ENCODE data around the gene VAV3. TPM values are rescaled to one million over a fixed set of nuclear protein-coding genes. Genes with fewer than 3 reads are reported as not detected.

VAV3 gene
- total RNA-seq, 1 donor from 2014 or later, result 11.3 TPM

DNA sequence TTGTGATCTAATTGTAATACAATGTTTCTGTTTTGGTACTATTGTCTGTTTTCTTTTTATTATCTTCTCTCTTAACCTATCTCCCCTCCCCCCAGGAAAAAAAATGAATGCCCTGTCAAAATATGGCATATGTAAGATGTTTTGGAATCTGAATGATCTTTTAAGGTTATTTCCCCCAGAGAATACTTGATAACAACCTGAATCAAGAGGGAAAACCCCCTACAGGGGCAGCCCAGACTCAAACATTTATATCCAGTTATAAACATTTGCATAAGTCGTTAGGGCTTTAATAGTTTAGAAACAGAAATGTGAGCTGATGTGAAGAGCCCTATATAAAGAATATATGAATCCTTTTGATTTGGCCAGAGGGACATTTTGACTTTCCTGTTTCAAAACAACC is 169.5 kb downstream of the VAV3 start:
- no peak overlapping the region for H3K4me3 ChIP-seq
- H3K4me1 ChIP-seq, result no peaks in the 10 kb centered on the region
- no peaks in the 10 kb centered on the region for H3K9me3 ChIP-seq
- H3K27me3 ChIP-seq (ENCODE audit: low read depth), result no peaks in the 10 kb centered on the region
- no peak for ATAC-seq
- no peak overlapping the region for H3K27ac ChIP-seq
- intact Hi-C loops (cut with DNase I), result no loop called here
- no peaks in the 10 kb centered on the region for H3K36me3 ChIP-seq
- TF ChIP-seq, protein P1, sequence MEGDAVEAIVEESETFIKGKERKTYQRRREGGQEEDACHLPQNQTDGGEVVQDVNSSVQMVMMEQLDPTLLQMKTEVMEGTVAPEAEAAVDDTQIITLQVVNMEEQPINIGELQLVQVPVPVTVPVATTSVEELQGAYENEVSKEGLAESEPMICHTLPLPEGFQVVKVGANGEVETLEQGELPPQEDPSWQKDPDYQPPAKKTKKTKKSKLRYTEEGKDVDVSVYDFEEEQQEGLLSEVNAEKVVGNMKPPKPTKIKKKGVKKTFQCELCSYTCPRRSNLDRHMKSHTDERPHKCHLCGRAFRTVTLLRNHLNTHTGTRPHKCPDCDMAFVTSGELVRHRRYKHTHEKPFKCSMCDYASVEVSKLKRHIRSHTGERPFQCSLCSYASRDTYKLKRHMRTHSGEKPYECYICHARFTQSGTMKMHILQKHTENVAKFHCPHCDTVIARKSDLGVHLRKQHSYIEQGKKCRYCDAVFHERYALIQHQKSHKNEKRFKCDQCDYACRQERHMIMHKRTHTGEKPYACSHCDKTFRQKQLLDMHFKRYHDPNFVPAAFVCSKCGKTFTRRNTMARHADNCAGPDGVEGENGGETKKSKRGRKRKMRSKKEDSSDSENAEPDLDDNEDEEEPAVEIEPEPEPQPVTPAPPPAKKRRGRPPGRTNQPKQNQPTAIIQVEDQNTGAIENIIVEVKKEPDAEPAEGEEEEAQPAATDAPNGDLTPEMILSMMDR (IDR thresholded peaks at IDR 0.05), result no peak
- DNase-seq, result no peak

DNA sequence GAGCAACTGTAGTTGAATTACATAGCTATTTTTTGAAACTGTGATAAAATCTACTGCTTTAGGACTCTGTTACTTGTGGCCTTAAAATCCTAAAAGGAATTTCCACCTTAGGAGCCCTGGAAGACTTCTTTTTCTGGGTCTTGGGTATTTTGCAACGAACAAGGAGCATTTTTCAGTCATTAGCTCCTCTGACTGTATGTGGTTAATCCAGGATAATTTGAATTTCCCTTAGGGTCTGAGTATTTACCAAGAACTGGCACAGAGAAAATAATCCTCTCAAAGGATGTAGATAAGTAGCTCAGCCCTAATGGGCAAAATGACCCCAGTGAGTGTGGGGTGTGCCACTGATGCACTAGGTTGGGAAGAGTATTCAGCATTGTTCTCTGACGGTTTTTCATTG is 170.4 kb downstream of the VAV3 start:
- H3K27me3 ChIP-seq (ENCODE audit: low read depth), result no peaks in the 10 kb centered on the region
- H3K9me3 ChIP-seq, result no peaks in the 10 kb centered on the region
- no peak for ATAC-seq
- no peak for DNase-seq
- TF ChIP-seq, protein P1 (IDR thresholded peaks at IDR 0.05), result no peak
- H3K4me3 ChIP-seq, result no peak overlapping the region
- intact Hi-C loops (cut with DNase I), result no loop called here
- no peaks in the 10 kb centered on the region for H3K4me1 ChIP-seq
- no peaks in the 10 kb centered on the region for H3K36me3 ChIP-seq
- H3K27ac ChIP-seq, result no peak overlapping the region

DNA sequence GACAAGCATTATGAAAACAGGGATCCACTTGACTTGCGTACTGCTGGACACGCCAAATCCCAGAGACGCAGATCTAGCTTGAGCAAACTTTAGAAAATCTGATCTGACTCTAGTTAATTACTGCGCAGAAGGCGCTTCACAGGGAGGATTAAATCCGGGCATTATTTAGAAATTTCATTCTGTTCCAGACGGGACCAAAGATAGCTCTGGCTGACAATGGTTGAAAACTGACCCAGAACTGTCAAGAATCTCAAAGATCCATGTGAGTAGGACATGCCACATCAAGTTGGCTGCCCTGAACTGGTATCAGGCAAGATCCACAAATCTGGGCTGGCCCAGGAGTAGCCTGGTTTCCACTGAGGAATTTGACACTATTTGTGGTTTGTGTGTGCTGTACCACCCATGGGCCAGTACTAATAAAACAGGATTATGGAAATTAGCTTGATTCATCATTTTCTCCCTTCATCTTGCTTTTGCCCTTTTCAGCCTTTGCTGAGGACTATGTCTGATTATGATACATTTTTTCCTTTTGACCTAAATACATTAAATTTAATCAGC is 171.0 kb downstream of the VAV3 start:
- no peak for ATAC-seq
- Histone ChIP-seq H3K27me3 (ENCODE audit: low read depth) (no peaks in the 10 kb centered on the region), H3K36me3 (no peaks in the 10 kb centered on the region), H3K4me1 (no peaks in the 10 kb centered on the region), H3K9me3 (no peaks in the 10 kb centered on the region), H3K27ac (no peak overlapping the region), H3K4me3 (no peak overlapping the region)
- DNase-seq, result no peak
- intact Hi-C loops (cut with DNase I), result no loop called here
- TF ChIP-seq, protein P1 (IDR thresholded peaks at IDR 0.05), result no peak

DNA sequence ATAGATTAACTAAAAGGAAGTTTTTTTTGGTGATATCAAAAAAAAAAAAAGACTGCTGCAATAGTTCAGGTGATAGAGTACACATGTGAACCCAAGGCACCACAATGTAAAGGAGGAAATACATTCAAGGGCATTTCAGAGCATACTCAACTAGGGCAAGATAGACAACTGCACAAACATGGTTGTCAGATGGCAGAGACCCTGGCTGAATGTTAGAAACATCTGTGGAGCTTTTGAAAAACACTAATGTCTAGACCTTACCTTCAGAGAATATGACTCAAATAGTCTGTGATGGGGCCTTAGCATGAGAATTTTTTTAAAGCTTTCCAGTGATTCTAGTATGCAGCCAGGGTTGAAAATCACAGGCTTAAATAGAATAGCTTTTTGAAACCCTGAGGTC is 173.6 kb downstream of the VAV3 start:
- no peak for ATAC-seq
- H3K4me3 ChIP-seq, result no peak overlapping the region
- peaks cover 23% of the 10 kb centered on the region for H3K4me1 ChIP-seq
- no peak overlapping the region for H3K27ac ChIP-seq
- TF ChIP-seq, protein P1 (IDR thresholded peaks at IDR 0.05), result no peak
- H3K9me3 ChIP-seq, result no peaks in the 10 kb centered on the region
- intact Hi-C loops (cut with DNase I), result no loop called here
- H3K36me3 ChIP-seq, result no peaks in the 10 kb centered on the region
- H3K27me3 ChIP-seq (ENCODE audit: low read depth), result no peaks in the 10 kb centered on the region
- DNase-seq, result no peak

DNA sequence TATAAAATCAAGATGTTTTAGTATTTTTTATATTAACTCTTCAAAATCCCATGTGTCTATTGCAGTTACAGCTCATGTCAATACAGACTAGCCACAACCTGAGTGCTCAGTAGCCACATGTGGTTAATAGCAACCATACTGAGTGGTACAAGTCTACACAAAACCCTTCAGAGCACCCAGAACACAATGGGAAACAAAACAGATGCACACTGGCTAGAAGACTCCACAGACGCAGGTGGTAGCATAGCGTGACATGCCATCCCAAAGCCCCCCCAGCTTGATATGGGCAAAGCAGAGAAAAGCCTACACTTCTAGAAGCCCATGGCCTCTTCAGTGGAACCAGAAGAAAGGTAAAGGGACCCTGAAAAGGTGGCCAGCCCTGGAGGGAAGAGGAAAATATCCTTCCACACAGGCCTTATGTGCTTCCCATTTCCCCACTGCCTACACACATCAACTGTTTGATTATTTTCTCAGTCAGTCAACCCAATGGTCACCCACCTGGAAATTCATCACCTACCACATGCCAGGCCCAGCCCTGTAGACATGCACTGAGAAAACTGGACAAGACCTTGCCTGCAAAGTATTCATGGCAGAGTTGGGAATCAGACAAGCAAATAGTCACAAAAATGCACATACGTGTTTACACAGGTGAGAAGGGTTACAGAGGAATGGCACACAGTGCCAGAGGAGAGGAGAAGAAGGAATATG is 175.0 kb downstream of the VAV3 start:
- Histone ChIP-seq H3K4me1 (peaks cover 36% of the 10 kb centered on the region), H3K9me3 (no peaks in the 10 kb centered on the region), H3K27ac (no peak overlapping the region), H3K27me3 (ENCODE audit: low read depth) (no peaks in the 10 kb centered on the region), H3K4me3 (no peak overlapping the region), H3K36me3 (no peaks in the 10 kb centered on the region)
- DNase-seq, result no peak
- TF ChIP-seq, protein P1 (IDR thresholded peaks at IDR 0.05), result no peak
- intact Hi-C loops (cut with DNase I), result no loop called here
- ATAC-seq, result no peak
